Measurements from ENCODE around the gene RCOR1. TPM values are rescaled to one million over a fixed set of nuclear protein-coding genes. Genes with fewer than 3 reads are reported as not detected.
"Not testable (repeated sequence)": the region's sequence is repeated elsewhere in the genome, so short reads cannot be mapped to it uniquely, and the experiment has no call there.

Gene RCOR1
- polyA plus RNA-seq, 1 donor (not counting 4 experiments of a cell fraction or from before 2014, with no cell fraction given) = 27.0 TPM

- TF ChIP-seq CTCF (optimal IDR thresholded peaks at IDR 0.05 in 1 of 3, IDR thresholded peaks at IDR 0.05 in 1 of 3, conservative IDR thresholded peaks at IDR 0.05 in 1 of 3; ENCODE audit: extremely low read depth in 1 of 3, insufficient read depth in 2 of 3, low read length in 3 of 3) (no peak), EZH2 (IDR thresholded peaks at IDR 0.05; ENCODE audit: low read length) (no peak)
- H3K27ac ChIP-seq (ENCODE audit: control insufficient read depth, insufficient read depth, low read length) = no peak overlapping the region
- no peaks in the 10 kb centered on the region for H3K79me2 ChIP-seq (ENCODE audit: control insufficient read depth, insufficient read depth, low read length)
- no peaks in the 10 kb centered on the region for H3K9me1 ChIP-seq (ENCODE audit: control insufficient read depth, extremely low read depth, insufficient read depth, low read length)
- no peak overlapping the region for H2AFZ ChIP-seq (ENCODE audit: control insufficient read depth, low read length)
- peaks cover 11% of the 10 kb centered on the region for H3K4me1 ChIP-seq (ENCODE audit: control insufficient read depth, extremely low read depth, insufficient read depth, low read length)
- DNase-seq (ENCODE audit: low read depth, low spot score) = no peak
- dilution Hi-C loops (cut with MboI; ENCODE audit: extremely low pct_ligation_motif_present, low sequenced_read_pairs) = no loop called here
- no peak for FAIRE-seq
- no peak overlapping the region for H3K4me2 ChIP-seq (ENCODE audit: control insufficient read depth, extremely low read depth, insufficient read depth, low read depth, low read length)
- H3K9me3 ChIP-seq (ENCODE audit: control insufficient read depth, low read depth, low read length) = no peaks in the 10 kb centered on the region
- H3K36me3 ChIP-seq (ENCODE audit: control insufficient read depth in 2 of 2, extremely low read depth in 1 of 2, insufficient read depth in 2 of 2, low read length in 2 of 2) = no peaks in the 10 kb centered on the region
- H3K4me3 ChIP-seq (ENCODE audit: control insufficient read depth in 2 of 3, extremely low read depth in 1 of 3, insufficient read depth in 2 of 3, low read depth in 1 of 3, low read length in 3 of 3) = no peak overlapping the region
- no peak overlapping the region for H3K9ac ChIP-seq (ENCODE audit: control insufficient read depth, extremely low read depth, insufficient read depth, low read length)
- no peaks in the 10 kb centered on the region for H4K20me1 ChIP-seq (ENCODE audit: control insufficient read depth, extremely low read depth, insufficient read depth, low read length)
- H3K27me3 ChIP-seq (ENCODE audit: control insufficient read depth, extremely low read depth, insufficient read depth, low read length) = no peaks in the 10 kb centered on the region
Observed at GRCh38 chr14:102571043-102571442, 21.4 kb upstream of the RCOR1 start.

- no peaks in the 10 kb centered on the region for H3K36me3 ChIP-seq (ENCODE audit: control insufficient read depth in 2 of 2, extremely low read depth in 1 of 2, insufficient read depth in 2 of 2, low read length in 2 of 2)
- no peak for FAIRE-seq
- H3K4me3 ChIP-seq (ENCODE audit: control insufficient read depth in 2 of 3, extremely low read depth in 1 of 3, insufficient read depth in 2 of 3, low read depth in 1 of 3, low read length in 3 of 3) = no peak overlapping the region
- no peak overlapping the region for H3K4me2 ChIP-seq (ENCODE audit: control insufficient read depth, extremely low read depth, insufficient read depth, low read depth, low read length)
- peaks cover 11% of the 10 kb centered on the region for H3K4me1 ChIP-seq (ENCODE audit: control insufficient read depth, extremely low read depth, insufficient read depth, low read length)
- H3K27ac ChIP-seq (ENCODE audit: control insufficient read depth, insufficient read depth, low read length) = no peak overlapping the region
- H4K20me1 ChIP-seq (ENCODE audit: control insufficient read depth, extremely low read depth, insufficient read depth, low read length) = no peaks in the 10 kb centered on the region
- no peaks in the 10 kb centered on the region for H3K27me3 ChIP-seq (ENCODE audit: control insufficient read depth, extremely low read depth, insufficient read depth, low read length)
- dilution Hi-C loops (cut with MboI; ENCODE audit: extremely low pct_ligation_motif_present, low sequenced_read_pairs) = no loop called here
- H3K9me1 ChIP-seq (ENCODE audit: control insufficient read depth, extremely low read depth, insufficient read depth, low read length) = no peaks in the 10 kb centered on the region
- H3K79me2 ChIP-seq (ENCODE audit: control insufficient read depth, insufficient read depth, low read length) = no peaks in the 10 kb centered on the region
- DNase-seq (ENCODE audit: low read depth, low spot score) = no peak
- no peak overlapping the region for H2AFZ ChIP-seq (ENCODE audit: control insufficient read depth, low read length)
- H3K9ac ChIP-seq (ENCODE audit: control insufficient read depth, extremely low read depth, insufficient read depth, low read length) = no peak overlapping the region
- TF ChIP-seq CTCF (optimal IDR thresholded peaks at IDR 0.05 in 1 of 3, IDR thresholded peaks at IDR 0.05 in 1 of 3, conservative IDR thresholded peaks at IDR 0.05 in 1 of 3; ENCODE audit: extremely low read depth in 1 of 3, insufficient read depth in 2 of 3, low read length in 3 of 3) (no peak), EZH2 (IDR thresholded peaks at IDR 0.05; ENCODE audit: low read length) (no peak)
- no peaks in the 10 kb centered on the region for H3K9me3 ChIP-seq (ENCODE audit: control insufficient read depth, low read depth, low read length)
Observed at GRCh38 chr14:102571478-102572042, 20.9 kb upstream of the RCOR1 start.

- DNase-seq (ENCODE audit: low read depth, low spot score); H3K4me2 ChIP-seq (ENCODE audit: control insufficient read depth, extremely low read depth, insufficient read depth, low read depth, low read length); H3K27me3 ChIP-seq (ENCODE audit: control insufficient read depth, extremely low read depth, insufficient read depth, low read length); H3K4me3 ChIP-seq (ENCODE audit: control insufficient read depth in 2 of 3, extremely low read depth in 1 of 3, insufficient read depth in 2 of 3, low read depth in 1 of 3, low read length in 3 of 3); H4K20me1 ChIP-seq (ENCODE audit: control insufficient read depth, extremely low read depth, insufficient read depth, low read length); H3K9me1 ChIP-seq (ENCODE audit: control insufficient read depth, extremely low read depth, insufficient read depth, low read length); H3K9me3 ChIP-seq (ENCODE audit: control insufficient read depth, low read depth, low read length); dilution Hi-C loops (cut with MboI; ENCODE audit: extremely low pct_ligation_motif_present, low sequenced_read_pairs); H3K27ac ChIP-seq (ENCODE audit: control insufficient read depth, insufficient read depth, low read length); FAIRE-seq; H3K36me3 ChIP-seq (ENCODE audit: control insufficient read depth in 2 of 2, extremely low read depth in 1 of 2, insufficient read depth in 2 of 2, low read length in 2 of 2); H3K9ac ChIP-seq (ENCODE audit: control insufficient read depth, extremely low read depth, insufficient read depth, low read length); H2AFZ ChIP-seq (ENCODE audit: control insufficient read depth, low read length); H3K79me2 ChIP-seq (ENCODE audit: control insufficient read depth, insufficient read depth, low read length); H3K4me1 ChIP-seq (ENCODE audit: control insufficient read depth, extremely low read depth, insufficient read depth, low read length): not testable (repeated sequence)
Observed at GRCh38 chr14:102573161-102573560, 19.3 kb upstream of the RCOR1 start.

Measured in keratinocyte (primary cell).